Measurements from ENCODE around the gene WNT5A.

The WNT5A gene

GRCh38 chr3:55439657-55440056, 47.4 kb downstream of the WNT5A start:
- no peaks in the 10 kb centered on the region for H3K4me1 ChIP-seq (ENCODE audit: control insufficient read depth, insufficient read depth, low read length)
- H3K36me3 ChIP-seq (ENCODE audit: control insufficient read depth in 2 of 2, insufficient read depth in 1 of 2, low read length in 2 of 2), result no peaks in the 10 kb centered on the region
- no peak overlapping the region for H3K4me3 ChIP-seq (ENCODE audit: low read depth, low read length)
- H3K27ac ChIP-seq (ENCODE audit: extremely low read depth, low read depth, low read length), result no peak overlapping the region
- ChIA-PET CTCF (no interaction called here), POLR2A (no interaction called here)
- TF ChIP-seq ZNF426 (tag by site-specific recombination; IDR thresholded peaks at IDR 0.05) (no peak), MZF1 (tag by site-specific recombination; IDR thresholded peaks at IDR 0.05; ENCODE audit: borderline replicate concordance) (no peak)
- H3K9me3 ChIP-seq (ENCODE audit: control insufficient read depth, insufficient read depth, low read depth, low read length), result no peaks in the 10 kb centered on the region

DNA sequence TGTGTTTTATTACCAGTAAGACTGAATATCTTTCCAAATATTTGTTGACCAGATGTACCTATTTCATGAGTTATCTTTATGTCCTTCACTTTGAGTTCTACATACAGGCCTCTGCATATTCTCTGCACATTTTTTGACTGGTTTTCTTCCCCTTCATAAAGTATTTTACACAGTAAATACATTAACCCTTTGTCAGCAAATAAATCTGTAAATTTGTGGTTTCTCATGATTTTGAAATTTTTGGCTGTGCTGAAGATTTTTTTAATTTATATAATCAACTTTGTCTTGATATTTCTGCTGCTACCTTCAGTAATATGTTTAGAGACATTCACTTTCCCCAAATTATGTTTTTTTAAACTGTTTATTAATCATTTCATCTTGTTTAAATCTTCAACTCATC, 50.5 kb downstream of the WNT5A start:
- Histone ChIP-seq H3K27ac (ENCODE audit: extremely low read depth, low read depth, low read length) (no peak overlapping the region), H3K36me3 (ENCODE audit: control insufficient read depth in 2 of 2, insufficient read depth in 1 of 2, low read length in 2 of 2) (no peaks in the 10 kb centered on the region), H3K4me3 (ENCODE audit: low read depth, low read length) (no peak overlapping the region), H3K4me1 (ENCODE audit: control insufficient read depth, insufficient read depth, low read length) (no peaks in the 10 kb centered on the region), H3K9me3 (ENCODE audit: control insufficient read depth, insufficient read depth, low read depth, low read length) (no peaks in the 10 kb centered on the region)
- POLR2A ChIA-PET, result no interaction called here
- TF ChIP-seq ZNF530 (tag by site-specific recombination; IDR thresholded peaks at IDR 0.05; ENCODE audit: low read depth) (no peak), ZNF558 (tag by site-specific recombination; IDR thresholded peaks at IDR 0.05) (no peak), ZNF140 (tag by site-specific recombination; IDR thresholded peaks at IDR 0.05) (no peak), GLIS1 (tag by site-specific recombination; IDR thresholded peaks at IDR 0.05) (no peak), ZNF670 (tag by site-specific recombination; IDR thresholded peaks at IDR 0.05; ENCODE audit: low read depth) (no peak), ZNF548 (tag by site-specific recombination; IDR thresholded peaks at IDR 0.05) (no peak), ZNF555 (tag by site-specific recombination; conservative IDR thresholded peaks at IDR 0.05) (no peak), PRDM10 (tag by site-specific recombination; IDR thresholded peaks at IDR 0.05) (no peak), OSR2 (tag by site-specific recombination; IDR thresholded peaks at IDR 0.05) (no peak), BCL11A (tag by site-specific recombination; IDR thresholded peaks at IDR 0.05; ENCODE audit: low read depth) (no peak), BCL11B (tag by site-specific recombination; IDR thresholded peaks at IDR 0.05; ENCODE audit: low read depth) (no peak), ZEB2 (tag by site-specific recombination; IDR thresholded peaks at IDR 0.05) (no peak)
- CTCF ChIA-PET, result no interaction called here

- POLR2A ChIA-PET, result no interaction called here
- Histone ChIP-seq H3K4me3 (ENCODE audit: low read depth, low read length) (no peak overlapping the region), H3K9me3 (ENCODE audit: control insufficient read depth, insufficient read depth, low read depth, low read length) (no peaks in the 10 kb centered on the region), H3K4me1 (ENCODE audit: control insufficient read depth, insufficient read depth, low read length) (no peaks in the 10 kb centered on the region), H3K36me3 (ENCODE audit: control insufficient read depth in 2 of 2, insufficient read depth in 1 of 2, low read length in 2 of 2) (no peaks in the 10 kb centered on the region), H3K27ac (ENCODE audit: extremely low read depth, low read depth, low read length) (no peak overlapping the region)
- no peak for TF ChIP-seq ZNF350 (tag by site-specific recombination; IDR thresholded peaks at IDR 0.05)
- no peak for TF ChIP-seq ZNF19 (tag by site-specific recombination; IDR thresholded peaks at IDR 0.05; ENCODE audit: low read depth)
- CTCF ChIA-PET, result no interaction called here
These were observed 51.6 kb downstream of the WNT5A start for GRCh38 chr3:55435491-55435890.

DNA sequence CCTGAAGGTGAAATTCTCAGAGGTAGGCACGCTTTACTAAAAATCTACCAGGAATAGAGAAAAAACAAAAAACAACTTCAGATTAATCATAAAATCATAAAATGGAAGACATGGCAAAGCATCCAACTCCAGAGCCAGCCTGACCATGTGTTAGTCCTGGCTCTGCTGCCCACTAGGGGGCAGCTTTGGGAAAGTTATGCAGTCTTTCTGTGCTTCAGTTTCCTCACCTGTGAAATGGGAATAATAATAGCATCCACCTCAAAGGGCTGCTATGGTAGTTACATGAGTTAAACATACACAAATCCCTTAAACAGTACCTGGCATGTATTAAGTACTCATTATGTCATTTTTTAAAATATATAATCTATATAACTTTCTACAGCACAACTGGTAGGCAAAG, 52.3 kb downstream of the WNT5A start:
- ChIA-PET POLR2A (no interaction called here), CTCF (no interaction called here)
- H3K9me3 ChIP-seq (ENCODE audit: control insufficient read depth, insufficient read depth, low read depth, low read length), result no peaks in the 10 kb centered on the region
- H3K4me3 ChIP-seq (ENCODE audit: low read depth, low read length), result no peak overlapping the region
- no peak for TF ChIP-seq YY1 (tag by site-specific recombination; IDR thresholded peaks at IDR 0.05)
- TF ChIP-seq SETDB1 (IDR thresholded peaks at IDR 0.05; ENCODE audit: insufficient read length, low read length), result no peak
- TF ChIP-seq ZNF155 (tag by site-specific recombination; IDR thresholded peaks at IDR 0.05), result no peak
- TF ChIP-seq ZNF580 (tag by site-specific recombination; IDR thresholded peaks at IDR 0.05), result peak; percentile 71; the same call in 1 of the 2 replicates
- TF ChIP-seq ZNF654 (tag by site-specific recombination; IDR thresholded peaks at IDR 0.05; ENCODE audit: low read depth), result peak; percentile 52
- TF ChIP-seq ZNF311 (tag by site-specific recombination; IDR thresholded peaks at IDR 0.05; ENCODE audit: borderline replicate concordance), result no peak
- H3K4me1 ChIP-seq (ENCODE audit: control insufficient read depth, insufficient read depth, low read length), result no peaks in the 10 kb centered on the region
- no peak overlapping the region for H3K27ac ChIP-seq (ENCODE audit: extremely low read depth, low read depth, low read length)
- no peaks in the 10 kb centered on the region for H3K36me3 ChIP-seq (ENCODE audit: control insufficient read depth in 2 of 2, insufficient read depth in 1 of 2, low read length in 2 of 2)

Data from HEK293 (cell line).